ENCODE results near the gene ATP5PB.

Gene ATP5PB

GRCh38 chr1:111448918-111449702, at the start of gene ATP5PB, which contains the start of gene WDR77:
Gene ATP5PB, plus strand, starts transcription at chr1:111449464. Its CDS starts 78 bp downstream, at chr1:111449542.
Gene WDR77, minus strand, starts transcription at chr1:111449256. Its CDS starts 87 bp downstream, at chr1:111449169.
- peak; percentile 43 to 98 (median 91) for DNase-seq

GRCh38 chr1:111399792-111400610, 49.3 kb upstream of the ATP5PB start:
- DNase-seq: peak in 23 of 56 donors; percentile 0 to 71 (median 12)

- DNase-seq: no peak
Measured at GRCh38 chr1:111402083-111402482, 47.2 kb upstream of the ATP5PB start.

- DNase-seq: no peak
Measured at GRCh38 chr1:111404588-111404987, 44.7 kb upstream of the ATP5PB start.

GRCh38 chr1:111406321-111406768, 42.9 kb upstream of the ATP5PB start:
- no peak for DNase-seq

GRCh38 chr1:111407301-111407700, 42.0 kb upstream of the ATP5PB start:
- DNase-seq: no peak

- DNase-seq: no peak
Measured at GRCh38 chr1:111412839-111413238, 36.4 kb upstream of the ATP5PB start.

GRCh38 chr1:111414756-111415155, 34.5 kb upstream of the ATP5PB start:
- DNase-seq: no peak

- no peak for DNase-seq
Measured at GRCh38 chr1:111415461-111415860, 33.8 kb upstream of the ATP5PB start.

GRCh38 chr1:111417755-111418154, 31.5 kb upstream of the ATP5PB start:
- DNase-seq: no peak

GRCh38 chr1:111419037-111419436, 30.2 kb upstream of the ATP5PB start:
- DNase-seq: no peak

GRCh38 chr1:111420377-111420776, 28.9 kb upstream of the ATP5PB start:
- no peak for DNase-seq

- no peak for DNase-seq
Measured at GRCh38 chr1:111422546-111423391, 26.5 kb upstream of the ATP5PB start.

GRCh38 chr1:111424281-111424680, 25.0 kb upstream of the ATP5PB start:
- DNase-seq: no peak

- no peak for DNase-seq
Measured at GRCh38 chr1:111436726-111437125, 12.5 kb upstream of the ATP5PB start.

- DNase-seq: no peak
Measured at GRCh38 chr1:111439461-111440351, 9.6 kb upstream of the ATP5PB start.

GRCh38 chr1:111441573-111442192, 7.6 kb upstream of the ATP5PB start:
- peak in 1 of 56 donors; percentile 3 for DNase-seq

GRCh38 chr1:111442457-111442856, 6.8 kb upstream of the ATP5PB start:
- DNase-seq: no peak

- no peak for DNase-seq
Measured at GRCh38 chr1:111444031-111444430, 5.2 kb upstream of the ATP5PB start.

GRCh38 chr1:111446546-111446945, 2.7 kb upstream of the ATP5PB start:
- DNase-seq: no peak

All from amygdala (tissue), 56 donors.